ENCODE data around the gene KLF14. TPM values are rescaled to one million over a fixed set of nuclear protein-coding genes. Genes with fewer than 3 reads are reported as not detected.
"Not testable (repeated sequence)": the region's sequence is repeated elsewhere in the genome, so short reads cannot be mapped to it uniquely, and the experiment has no call there.

The KLF14 gene
- total RNA-seq, 4 donors from 2014 or later, result 0.40 to 0.42 TPM; not detected in 2

DNA sequence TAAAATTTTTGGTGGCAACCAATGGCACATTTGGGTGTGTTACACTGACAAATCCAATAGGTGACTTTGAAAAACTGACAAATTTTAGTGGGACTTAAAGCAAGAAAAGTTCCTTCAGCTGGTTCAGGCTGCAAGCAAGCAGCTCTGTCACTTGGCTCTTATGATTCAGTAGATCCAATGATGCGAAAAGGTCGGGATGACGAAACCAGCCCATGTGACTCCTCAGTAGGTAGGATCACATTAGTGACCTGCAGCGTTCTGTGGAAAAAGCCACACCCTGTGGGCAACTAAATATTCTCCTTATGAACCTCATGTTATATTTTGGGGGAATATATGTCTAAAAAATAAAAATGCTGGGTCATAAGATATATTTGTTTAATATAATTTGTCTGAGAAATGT lies 34.3 kb downstream of the KLF14 start:
- TF ChIP-seq POLR2A (IDR thresholded peaks at IDR 0.05) (no peak), POLR2AphosphoS5 (IDR thresholded peaks at IDR 0.05) (no peak), EP300 (IDR thresholded peaks at IDR 0.05) (no peak)
- TF ChIP-seq, protein P1, sequence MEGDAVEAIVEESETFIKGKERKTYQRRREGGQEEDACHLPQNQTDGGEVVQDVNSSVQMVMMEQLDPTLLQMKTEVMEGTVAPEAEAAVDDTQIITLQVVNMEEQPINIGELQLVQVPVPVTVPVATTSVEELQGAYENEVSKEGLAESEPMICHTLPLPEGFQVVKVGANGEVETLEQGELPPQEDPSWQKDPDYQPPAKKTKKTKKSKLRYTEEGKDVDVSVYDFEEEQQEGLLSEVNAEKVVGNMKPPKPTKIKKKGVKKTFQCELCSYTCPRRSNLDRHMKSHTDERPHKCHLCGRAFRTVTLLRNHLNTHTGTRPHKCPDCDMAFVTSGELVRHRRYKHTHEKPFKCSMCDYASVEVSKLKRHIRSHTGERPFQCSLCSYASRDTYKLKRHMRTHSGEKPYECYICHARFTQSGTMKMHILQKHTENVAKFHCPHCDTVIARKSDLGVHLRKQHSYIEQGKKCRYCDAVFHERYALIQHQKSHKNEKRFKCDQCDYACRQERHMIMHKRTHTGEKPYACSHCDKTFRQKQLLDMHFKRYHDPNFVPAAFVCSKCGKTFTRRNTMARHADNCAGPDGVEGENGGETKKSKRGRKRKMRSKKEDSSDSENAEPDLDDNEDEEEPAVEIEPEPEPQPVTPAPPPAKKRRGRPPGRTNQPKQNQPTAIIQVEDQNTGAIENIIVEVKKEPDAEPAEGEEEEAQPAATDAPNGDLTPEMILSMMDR (IDR thresholded peaks at IDR 0.05), result no peak
- DNase-seq (ENCODE audit: low spot score in 2 of 2), result no peak
- 60% methylated on average over 4 of the region's 4 CpGs for WGBS

DNA sequence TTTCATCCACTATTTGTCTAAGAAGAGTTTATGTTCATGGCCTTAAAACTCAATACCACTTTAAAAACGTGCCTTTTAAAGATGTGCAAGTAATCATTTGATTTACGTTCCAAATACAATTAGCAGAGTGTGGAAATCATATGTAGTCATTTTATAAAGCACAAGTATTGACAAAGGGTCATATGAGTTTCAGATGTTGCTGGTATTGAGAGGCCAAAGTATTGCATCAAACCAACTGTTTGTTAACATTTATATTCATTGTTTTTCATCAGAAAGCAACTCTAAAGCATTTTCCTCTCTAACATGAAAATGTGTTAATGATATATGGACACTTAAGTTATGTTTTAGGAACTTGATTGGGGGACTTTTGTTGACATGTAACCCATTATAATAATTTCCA lies 36.2 kb downstream of the KLF14 start:
- Histone ChIP-seq H3K27me3 (no peaks in the 10 kb centered on the region), H3K4me1 (no peaks in the 10 kb centered on the region), H3K9me3 (no peaks in the 10 kb centered on the region), H3K27ac (no peak overlapping the region), H3K4me3 (no peak overlapping the region), H3K36me3 (no peaks in the 10 kb centered on the region)
- no peak for DNase-seq (ENCODE audit: low spot score in 2 of 2)
- TF ChIP-seq POLR2A (IDR thresholded peaks at IDR 0.05), result no peak
- TF ChIP-seq EP300 (IDR thresholded peaks at IDR 0.05), result no peak
- TF ChIP-seq POLR2AphosphoS5 (IDR thresholded peaks at IDR 0.05), result no peak
- TF ChIP-seq, protein P1 (IDR thresholded peaks at IDR 0.05), result no peak
- WGBS, result 61% methylated on average over 2 of the region's 2 CpGs

More for the DNA sequence above, 34.3 kb downstream of the KLF14 start:
- H3K27me3 ChIP-seq, result no peaks in the 10 kb centered on the region
- no peak overlapping the region for H3K27ac ChIP-seq
- H3K4me1 ChIP-seq, result no peaks in the 10 kb centered on the region
- no peaks in the 10 kb centered on the region for H3K9me3 ChIP-seq
- H3K36me3 ChIP-seq, result no peaks in the 10 kb centered on the region
- no peak overlapping the region for H3K4me3 ChIP-seq

DNA sequence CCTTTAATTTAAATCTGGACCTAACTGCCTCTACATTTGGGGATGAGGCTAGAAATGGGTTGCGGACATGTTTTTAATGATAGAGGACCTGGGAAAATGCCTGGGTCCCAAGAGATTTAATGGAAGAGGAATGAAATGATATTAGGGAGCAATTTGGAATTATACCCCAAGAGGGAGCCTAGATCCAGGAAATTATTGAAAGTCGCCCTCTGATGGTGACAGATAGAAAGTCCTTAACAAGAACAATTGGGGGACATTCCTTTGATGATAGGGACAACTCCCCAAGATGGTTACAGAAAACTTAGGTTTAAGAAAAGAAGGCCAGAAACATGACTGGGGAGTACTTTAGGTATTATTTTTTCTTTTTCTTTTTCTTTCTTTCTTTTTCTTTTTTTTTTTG lies 38.2 kb downstream of the KLF14 start:
- Histone ChIP-seq H3K27me3 (no peaks in the 10 kb centered on the region), H3K4me3 (no peak overlapping the region), H3K9me3 (no peaks in the 10 kb centered on the region), H3K36me3 (no peaks in the 10 kb centered on the region), H3K4me1 (no peaks in the 10 kb centered on the region), H3K27ac (no peak overlapping the region)
- no peak for DNase-seq (ENCODE audit: low spot score in 2 of 2)
- WGBS, result 65% methylated on average over 2 of the region's 2 CpGs
- TF ChIP-seq POLR2A (IDR thresholded peaks at IDR 0.05) (no peak), POLR2AphosphoS5 (IDR thresholded peaks at IDR 0.05) (no peak), EP300 (IDR thresholded peaks at IDR 0.05) (no peak)
- TF ChIP-seq, protein P1 (IDR thresholded peaks at IDR 0.05), result no peak

DNA sequence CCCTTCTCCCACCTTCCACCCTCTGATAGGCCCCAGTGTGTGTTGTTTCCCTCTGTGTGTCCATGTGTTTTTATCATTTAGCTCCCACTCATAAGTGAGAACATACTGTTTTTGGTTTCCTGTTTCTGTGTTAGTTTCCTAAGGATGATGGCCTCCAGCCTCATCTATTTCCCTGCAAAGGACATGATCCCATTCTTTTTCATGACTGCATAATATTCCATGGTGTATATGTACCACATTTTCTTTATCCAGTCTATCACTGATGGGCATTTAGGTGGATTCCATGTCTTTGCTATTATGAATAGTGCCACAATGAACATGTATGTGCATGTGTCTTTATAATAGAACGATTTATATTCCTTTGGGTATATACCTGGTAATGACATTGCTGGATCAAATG lies 41.6 kb downstream of the KLF14 start:
- DNase-seq (ENCODE audit: low spot score in 2 of 2); H3K27me3 ChIP-seq; H3K9me3 ChIP-seq; H3K36me3 ChIP-seq; H3K27ac ChIP-seq; H3K4me1 ChIP-seq; H3K4me3 ChIP-seq: not testable (repeated sequence)
- WGBS, result 94% methylated on average over 1 of the region's 1 CpG

DNA sequence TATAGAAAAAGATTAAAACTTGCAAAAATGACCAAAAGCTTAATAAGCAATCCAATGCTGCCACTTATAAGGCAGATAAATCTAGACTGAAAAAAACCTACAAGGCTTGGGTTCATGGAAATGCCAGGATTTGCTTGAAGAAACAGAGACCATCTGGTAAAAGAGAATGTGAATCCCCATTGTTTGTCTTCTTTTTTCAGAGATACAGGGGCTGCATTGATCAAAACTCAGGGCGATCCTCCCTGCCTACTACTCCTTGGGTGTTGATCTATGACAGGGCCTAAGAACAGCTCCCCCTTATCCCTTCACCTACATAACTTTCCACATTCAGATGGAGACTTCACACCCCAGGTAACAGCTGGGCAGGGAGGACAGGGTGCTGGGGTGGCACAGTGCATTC lies 44.3 kb downstream of the KLF14 start:
- 82% methylated on average over 1 of the region's 1 CpG for WGBS
- DNase-seq (ENCODE audit: low spot score in 2 of 2), result no peak
- Histone ChIP-seq H3K27ac (no peak overlapping the region), H3K27me3 (no peaks in the 10 kb centered on the region), H3K36me3 (no peaks in the 10 kb centered on the region), H3K9me3 (peaks cover 7% of the 10 kb centered on the region), H3K4me3 (no peak overlapping the region), H3K4me1 (no peaks in the 10 kb centered on the region)
- TF ChIP-seq, protein P1 (IDR thresholded peaks at IDR 0.05), result no peak
- TF ChIP-seq POLR2A (IDR thresholded peaks at IDR 0.05), result no peak
- TF ChIP-seq EP300 (IDR thresholded peaks at IDR 0.05), result no peak
- no peak for TF ChIP-seq POLR2AphosphoS5 (IDR thresholded peaks at IDR 0.05)

DNA sequence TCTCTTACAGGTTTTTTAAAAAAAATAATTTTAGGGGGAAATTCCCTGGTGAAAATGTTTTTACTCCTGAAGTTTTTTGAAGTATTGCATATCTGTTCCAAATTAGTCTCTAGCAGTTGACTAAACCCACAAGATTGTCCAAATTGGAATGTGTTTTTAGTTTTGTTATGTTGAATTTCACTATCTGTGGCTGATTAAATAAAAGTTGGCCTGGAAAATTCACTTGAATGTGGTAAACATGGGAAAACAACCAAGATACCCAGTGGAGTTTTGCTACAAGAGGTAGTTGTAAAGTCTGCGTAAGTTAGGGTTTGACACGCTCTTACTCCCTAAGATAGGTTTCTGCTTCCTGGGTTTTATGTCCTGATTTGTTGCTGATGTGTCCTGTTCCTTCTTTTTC lies 51.0 kb downstream of the KLF14 start:
- TF ChIP-seq POLR2A (IDR thresholded peaks at IDR 0.05), result no peak
- no peak for TF ChIP-seq EP300 (IDR thresholded peaks at IDR 0.05)
- no peak for TF ChIP-seq POLR2AphosphoS5 (IDR thresholded peaks at IDR 0.05)
- TF ChIP-seq, protein P1 (IDR thresholded peaks at IDR 0.05), result no peak
- Histone ChIP-seq H3K9me3 (no peaks in the 10 kb centered on the region), H3K4me1 (no peaks in the 10 kb centered on the region), H3K27me3 (no peaks in the 10 kb centered on the region), H3K4me3 (no peak overlapping the region), H3K36me3 (no peaks in the 10 kb centered on the region), H3K27ac (no peak overlapping the region)
- WGBS, result 71% methylated on average over 2 of the region's 2 CpGs
- no peak for DNase-seq (ENCODE audit: low spot score in 2 of 2)

All from suprapubic skin (tissue), 4 donors.